Hematopoietic multipotent progenitor cell treated with erythropoietin and hydrocortisone succinate and interleukin-3 and kit ligand, for 17 days (in vitro differentiated cells): ENCODE results near the gene PERM1.
"Not testable (repeated sequence)": the region's sequence is repeated elsewhere in the genome, so short reads cannot be mapped to it uniquely, and the experiment has no call there.

Experiments
- DNase-seq: peaks from one replicate; pipeline ENCODE4 v3.0.0-alpha.2; 2015; ENCODE audit warnings: low spot score

PERM1 gene

GRCh38 chr1:1014799-1015681, 33.1 kb upstream of the PERM1 start:
- DNase-seq = no peak

DNA sequence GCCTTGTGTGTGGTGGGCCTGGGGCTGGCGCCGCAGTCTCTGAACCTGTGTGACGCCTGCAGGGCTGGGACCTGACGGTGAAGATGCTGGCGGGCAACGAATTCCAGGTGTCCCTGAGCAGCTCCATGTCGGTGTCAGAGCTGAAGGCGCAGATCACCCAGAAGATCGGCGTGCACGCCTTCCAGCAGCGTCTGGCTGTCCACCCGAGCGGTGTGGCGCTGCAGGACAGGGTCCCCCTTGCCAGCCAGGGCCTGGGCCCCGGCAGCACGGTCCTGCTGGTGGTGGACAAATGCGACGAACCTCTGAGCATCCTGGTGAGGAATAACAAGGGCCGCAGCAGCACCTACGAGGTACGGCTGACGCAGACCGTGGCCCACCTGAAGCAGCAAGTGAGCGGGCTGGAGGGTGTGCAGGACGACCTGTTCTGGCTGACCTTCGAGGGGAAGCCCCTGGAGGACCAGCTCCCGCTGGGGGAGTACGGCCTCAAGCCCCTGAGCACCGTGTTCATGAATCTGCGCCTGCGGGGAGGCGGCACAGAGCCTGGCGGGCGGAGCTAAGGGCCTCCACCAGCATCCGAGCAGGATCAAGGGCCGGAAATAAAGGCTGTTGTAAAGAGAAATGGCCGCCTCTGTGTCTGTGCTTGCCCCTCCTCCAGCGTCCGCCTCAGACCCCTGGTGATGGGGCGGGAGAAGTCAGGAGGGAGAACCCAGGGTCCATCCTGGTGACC, 32.2 kb upstream of the PERM1 start:
- DNase-seq = no peak

- DNase-seq = peak; percentile 83
Measured at GRCh38 chr1:1013105-1013921, 31.4 kb upstream of the PERM1 start, which contains the start of gene ISG15. TSS of gene ISG15 (plus strand) at chr1:1013497. CDS start at chr1:1013574, 77 bp downstream.

DNA sequence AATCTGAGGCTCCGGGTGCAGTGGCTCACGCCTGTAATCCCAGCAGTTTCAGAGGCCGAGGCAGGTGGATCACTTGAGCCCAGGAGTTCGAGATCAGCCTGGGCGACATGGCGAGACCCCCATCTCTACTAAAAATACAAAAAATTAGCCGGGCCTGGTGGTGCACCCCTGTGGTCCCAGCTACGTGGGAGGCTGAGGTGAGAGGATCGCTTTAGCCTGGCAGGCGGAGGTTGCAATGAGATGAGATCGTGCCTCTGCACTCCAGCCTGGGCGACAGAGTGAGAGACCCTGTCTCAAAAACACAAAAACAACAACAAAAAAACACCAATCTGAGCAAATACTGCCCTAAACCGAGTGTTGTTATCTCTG, 30.8 kb upstream of the PERM1 start:
- DNase-seq = not testable (repeated sequence)

- no peak for DNase-seq
Measured at GRCh38 chr1:1011396-1011949, 29.6 kb upstream of the PERM1 start.

GRCh38 chr1:1010131-1010530, 28.2 kb upstream of the PERM1 start:
- DNase-seq = not testable (repeated sequence)

GRCh38 chr1:1006305-1007159, 24.6 kb upstream of the PERM1 start:
- no peak for DNase-seq

- no peak for DNase-seq
Measured at GRCh38 chr1:1005774-1006304, 23.9 kb upstream of the PERM1 start.

DNA sequence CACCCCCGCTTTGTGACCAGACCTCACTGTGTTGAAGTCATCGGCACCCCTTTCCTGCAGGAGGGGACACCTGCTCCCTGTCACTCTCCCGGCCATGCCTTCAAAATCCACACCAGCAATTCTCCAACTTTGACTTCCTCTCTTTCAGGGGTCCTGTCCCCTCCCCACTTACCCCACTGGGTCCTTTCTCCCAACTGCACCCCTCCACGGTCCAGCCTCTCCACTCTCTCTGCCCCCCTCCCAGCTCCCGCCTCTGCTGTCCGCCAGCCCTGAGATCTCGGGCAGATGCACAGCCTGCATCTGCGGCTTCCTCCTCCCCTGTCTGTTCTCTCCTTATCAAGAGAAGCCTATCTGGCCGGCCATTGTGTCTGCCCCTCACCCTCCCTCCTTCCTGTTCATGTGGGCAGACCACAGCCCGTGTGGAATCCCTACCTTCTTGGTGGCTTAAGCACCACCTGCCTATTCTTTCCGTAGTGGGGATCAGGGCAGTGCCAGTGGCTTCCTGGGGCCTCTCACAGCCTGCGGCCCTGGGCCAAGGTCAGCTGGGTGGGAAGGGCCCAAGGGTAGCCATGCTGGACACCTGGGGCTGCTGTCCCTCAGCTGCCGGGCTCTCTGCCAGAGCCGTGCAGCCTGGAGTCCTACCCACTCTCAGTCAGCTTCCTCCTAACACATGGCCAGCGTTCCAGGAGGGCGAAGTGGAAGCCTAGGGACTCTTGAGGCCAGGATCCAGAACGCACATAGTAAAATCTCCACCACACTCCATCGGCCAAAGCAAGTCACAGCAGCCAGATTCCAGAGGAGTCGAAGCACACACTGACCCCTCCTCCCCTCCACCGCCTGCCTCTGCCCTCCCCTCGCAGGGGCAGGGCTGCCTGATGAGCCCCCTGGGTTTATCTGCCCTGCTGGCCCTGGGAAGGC, 23.1 kb upstream of the PERM1 start:
- no peak for DNase-seq

GRCh38 chr1:1004420-1004779, 22.5 kb upstream of the PERM1 start:
- no peak for DNase-seq

DNA sequence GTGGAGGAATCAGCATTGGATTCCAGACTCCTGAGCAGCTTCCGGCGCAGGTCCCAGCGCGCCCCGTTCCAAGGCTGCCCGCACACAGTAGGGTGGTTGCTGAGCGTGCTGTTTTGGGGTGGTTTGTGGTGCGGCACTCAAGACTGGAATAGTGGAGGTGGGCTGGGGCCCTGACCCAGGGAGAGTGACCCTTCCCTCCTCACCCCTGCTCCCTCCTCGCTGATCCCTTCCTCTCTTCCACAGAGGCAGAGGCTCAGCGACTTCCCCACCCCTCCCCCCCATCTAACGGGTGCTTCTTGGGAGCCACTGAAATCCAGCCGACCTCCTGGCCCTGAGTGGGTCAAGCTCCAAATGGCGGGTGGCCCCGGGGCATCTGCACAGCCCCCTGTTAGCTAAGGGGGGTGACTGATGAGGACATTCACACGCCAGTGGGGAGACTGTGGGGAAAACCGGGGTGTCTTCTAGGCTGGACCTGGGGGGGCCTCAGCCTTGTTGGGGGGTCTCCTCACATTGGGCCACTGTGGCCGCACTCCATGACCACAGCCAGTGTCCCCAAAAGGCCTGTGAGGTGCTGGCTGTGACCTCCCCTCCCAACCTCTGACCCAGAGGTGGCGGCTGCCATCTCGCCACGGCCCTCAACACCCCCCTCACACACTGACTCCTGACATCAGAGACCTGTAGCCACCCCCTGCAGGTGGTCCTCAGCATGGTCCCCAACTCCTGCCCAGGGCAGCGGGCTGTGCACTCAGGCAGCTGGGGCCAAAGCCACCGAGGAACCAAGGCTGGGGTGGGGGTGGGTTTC, 21.9 kb upstream of the PERM1 start:
- no peak for DNase-seq

- DNase-seq = no peak
Measured at GRCh38 chr1:1001057-1001783, 19.3 kb upstream of the PERM1 start.

DNA sequence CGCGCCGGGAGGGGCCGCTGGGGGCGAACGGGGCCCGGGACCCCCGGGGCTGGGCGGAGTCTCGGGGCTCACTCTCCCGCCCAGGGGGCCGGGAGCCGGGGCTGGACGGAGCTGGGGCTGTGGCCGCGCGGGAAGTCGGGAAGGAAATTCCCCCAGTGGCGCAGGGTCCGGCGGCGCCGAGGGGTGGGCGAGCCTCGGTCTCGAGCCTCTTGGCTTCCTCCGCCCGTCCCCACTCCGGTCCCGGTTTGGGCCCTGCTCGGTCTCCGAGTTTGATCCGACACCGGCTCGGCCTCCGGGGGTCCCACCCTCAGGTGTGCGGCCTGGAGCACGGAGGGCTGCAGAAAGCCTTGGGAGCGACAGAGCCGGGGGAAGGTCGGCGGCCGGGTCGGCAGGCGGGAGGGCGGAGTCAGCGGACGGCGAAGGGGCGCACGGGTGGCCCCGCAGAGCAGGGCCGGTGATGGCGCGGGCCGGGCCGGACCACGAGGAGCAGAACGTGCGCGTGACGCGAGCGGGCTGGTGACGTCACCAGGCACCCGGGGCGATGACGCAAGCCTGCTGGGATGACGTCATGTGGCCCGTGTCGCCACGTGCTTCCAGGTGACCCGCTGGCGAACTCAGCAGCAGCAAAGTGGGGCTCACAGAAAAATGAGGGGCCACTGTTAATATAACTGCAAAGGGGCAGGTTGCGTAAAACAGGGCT, 18.6 kb upstream of the PERM1 start:
- DNase-seq = peak; percentile 27

DNA sequence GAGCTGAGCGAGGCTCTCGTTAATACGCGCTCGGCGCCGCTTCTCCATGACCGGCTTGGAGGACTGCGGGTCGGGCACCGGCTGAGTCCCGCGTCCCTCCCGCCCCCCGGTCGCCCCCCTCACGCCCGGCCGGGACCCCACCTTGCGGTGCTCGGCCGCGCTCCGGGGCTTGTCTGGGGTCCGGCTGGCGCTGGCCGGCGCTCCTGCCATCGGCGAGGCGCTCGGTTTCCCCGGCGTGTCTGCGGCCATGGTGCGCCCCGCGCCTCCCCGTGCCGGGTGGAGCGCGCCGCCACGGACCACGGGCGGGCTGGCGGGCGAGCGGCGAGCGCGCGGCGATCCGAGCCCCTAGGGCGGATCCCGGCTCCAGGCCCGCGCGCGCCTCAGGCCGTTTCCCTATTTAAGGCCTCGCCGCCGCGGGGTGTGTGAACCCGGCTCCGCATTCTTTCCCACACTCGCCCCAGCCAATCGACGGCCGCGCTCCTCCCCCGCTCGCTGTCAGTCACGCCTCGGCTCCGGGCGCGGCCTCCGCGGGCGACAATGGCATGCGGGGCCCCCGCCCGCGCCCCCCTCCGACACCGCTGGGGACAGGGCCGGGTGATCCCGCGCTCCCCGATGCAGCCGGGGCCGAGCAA, 17.9 kb upstream of the PERM1 start, which contains the start of gene HES4:
TSS of gene HES4 (minus strand) at position 373 of the 632 bp plus-strand sequence. CDS start at position 249, 124 bp downstream.
- no peak for DNase-seq

DNA sequence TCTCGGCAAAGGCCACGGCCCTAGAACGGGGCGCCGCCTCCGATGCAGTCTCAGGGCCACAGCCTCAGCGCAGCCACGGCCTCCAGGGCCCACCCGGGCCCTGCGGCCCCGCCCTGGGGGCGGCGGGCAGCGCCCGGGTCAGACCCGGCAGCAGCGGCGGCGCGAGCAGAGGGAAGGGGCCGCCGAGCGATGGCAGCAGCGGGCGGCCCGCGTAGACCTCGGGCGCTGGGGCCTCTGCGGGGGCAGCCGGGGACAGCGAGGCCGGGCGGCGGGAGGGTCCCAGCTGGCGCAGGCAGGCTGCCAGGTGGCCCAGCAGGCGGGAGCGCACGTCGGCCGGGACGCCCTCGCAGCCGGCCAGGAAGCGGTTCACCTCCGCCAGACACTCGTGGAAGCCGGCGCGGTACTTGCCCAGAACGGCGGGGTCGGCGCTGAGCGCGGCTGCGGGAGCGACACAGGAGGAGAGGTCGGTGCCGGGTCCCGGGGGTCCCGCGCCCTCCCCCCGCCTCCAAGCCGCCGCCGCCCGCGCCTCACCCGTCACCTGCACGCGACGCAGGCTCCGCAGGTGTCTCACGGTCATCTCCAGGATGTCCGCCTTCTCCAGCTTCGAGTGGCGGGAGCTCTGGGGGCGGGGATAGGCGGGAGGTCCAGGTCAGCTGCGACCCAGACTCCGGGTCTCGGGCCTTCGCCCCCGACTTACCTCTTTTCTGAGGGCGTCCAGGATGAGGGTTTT, 17.3 kb upstream of the PERM1 start:
- no peak for DNase-seq

DNA sequence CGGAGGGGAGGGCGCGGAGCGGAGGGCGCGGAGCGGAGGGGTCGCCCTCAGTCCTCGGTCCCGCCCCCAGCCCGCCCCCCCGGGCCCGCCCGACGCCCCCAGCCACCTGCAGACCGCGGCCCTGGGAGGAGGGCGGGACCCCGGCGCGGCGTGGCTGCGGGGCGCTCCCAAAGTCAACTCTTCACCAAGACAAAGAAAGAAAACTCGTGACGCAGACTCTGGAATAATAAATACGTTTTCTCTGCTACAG, 16.8 kb upstream of the PERM1 start:
- DNase-seq = no peak
